Neuronal stem cell (in vitro differentiated cells): ENCODE data around the gene IGF1R.

ENCODE experiments used
- DNase-seq: peaks from one replicate; pipeline ENCODE4 v3.0.0-alpha.2; 2013; ENCODE audit warnings: low spot score
- H2AFZ ChIP-seq: one replicate; pipeline ENCODE4 v1.6.1; 2013; ENCODE audit warnings: mild to moderate bottlenecking, low read length, inconsistent platforms
- H2AK5ac ChIP-seq: 2 replicates; pipeline ENCODE4 v1.6.1; 2013; ENCODE audit warnings: low read depth, mild to moderate bottlenecking, inconsistent platforms, low read length, moderate library complexity, mixed read lengths
- H2BK120ac ChIP-seq: 2 replicates; pipeline ENCODE4 v1.6.1; 2013; ENCODE audit warnings: low read depth, mild to moderate bottlenecking, inconsistent platforms, low read length, moderate library complexity, mixed read lengths
- H2BK12ac ChIP-seq: one replicate; pipeline ENCODE4 v1.6.1; 2013; ENCODE audit warnings: low read length, inconsistent platforms
- H2BK15ac ChIP-seq: 2 replicates; pipeline ENCODE4 v1.6.1; 2013; ENCODE audit warnings: mild to moderate bottlenecking, low read length, inconsistent platforms, mixed read lengths
- H2BK5ac ChIP-seq: one replicate; pipeline ENCODE4 v1.6.1; 2013; ENCODE audit warnings: inconsistent platforms, mild to moderate bottlenecking, low read length, moderate library complexity
- H3K14ac ChIP-seq: one replicate; pipeline ENCODE4 v1.6.1; 2013; ENCODE audit warnings: low read length, inconsistent platforms
- H3K18ac ChIP-seq: 2 replicates; pipeline ENCODE4 v1.6.1; 2013; ENCODE audit warnings: low read length, inconsistent platforms
- H3K23ac ChIP-seq: 2 replicates; pipeline ENCODE4 v1.6.1; 2013; ENCODE audit warnings: low read depth, mild to moderate bottlenecking, mixed read lengths, low read length, inconsistent platforms; ENCODE audit not compliant: poor library complexity
- H3K27ac ChIP-seq: replicated peaks from 3 replicates; pipeline ENCODE4 v1.5.1; 2013; ENCODE audit warnings: low read length, inconsistent platforms
- H3K27me3 ChIP-seq, 3 experiments: 2 replicates each; pipeline ENCODE4 v1.6.1; 2013; ENCODE audit warnings: low read length in 3 of 3, mild to moderate bottlenecking in 2 of 3, inconsistent platforms in 1 of 3, low read depth in 1 of 3, mixed read lengths in 1 of 3, moderate library complexity in 1 of 3; ENCODE audit not compliant: control insufficient read depth in 3 of 3, insufficient read depth in 3 of 3
- H3K36me3 ChIP-seq, 2 donors: replicated peaks in 1 of 2; 2 replicates each; pipeline ENCODE4 v1.6.1; 2013; ENCODE audit warnings: low read length in 2 of 2; ENCODE audit not compliant: control insufficient read depth in 2 of 2, insufficient read depth in 2 of 2
- H3K4ac ChIP-seq: 2 replicates; pipeline ENCODE4 v1.6.1; 2013; ENCODE audit warnings: inconsistent platforms, mild to moderate bottlenecking, low read length, moderate library complexity
- H3K4me1 ChIP-seq, 2 donors: 1 replicate in 1 of 2; 2 replicates in 1 of 2; pipeline ENCODE4 v1.6.1; 2013; ENCODE audit warnings: low read length in 2 of 2, low read depth in 1 of 2; ENCODE audit not compliant: control insufficient read depth in 2 of 2, insufficient read depth in 1 of 2
- H3K4me2 ChIP-seq: one replicate; pipeline ENCODE4 v1.6.1; 2013; ENCODE audit warnings: mild to moderate bottlenecking, low read length, inconsistent platforms; ENCODE audit not compliant: insufficient read depth, poor library complexity, severe bottlenecking
- H3K4me3 ChIP-seq, 2 donors: 2 replicates each; pipeline ENCODE4 v1.5.1; 2013; ENCODE audit warnings: low read length in 2 of 2, mild to moderate bottlenecking in 2 of 2, inconsistent platforms in 1 of 2, moderate library complexity in 1 of 2
- H3K79me1 ChIP-seq: one replicate; pipeline ENCODE4 v1.6.1; 2013; ENCODE audit warnings: low read depth, mild to moderate bottlenecking, inconsistent platforms, low read length, moderate library complexity
- H3K9ac ChIP-seq: one replicate; pipeline ENCODE4 v1.6.1; 2013; ENCODE audit warnings: mild to moderate bottlenecking, low read depth, low read length, inconsistent platforms; ENCODE audit not compliant: poor library complexity
- H3K9me3 ChIP-seq, 2 donors: replicated peaks in 1 of 2; 2 replicates each; pipeline versions ENCODE3 to v1.6.1; 2013; ENCODE audit warnings: low read length in 2 of 2, mild to moderate bottlenecking in 2 of 2, inconsistent platforms in 1 of 2, low read depth in 1 of 2, mixed read lengths in 1 of 2, moderate library complexity in 1 of 2; ENCODE audit not compliant: control insufficient read depth in 2 of 2, insufficient read depth in 1 of 2
- H4K8ac ChIP-seq: one replicate; pipeline ENCODE4 v1.6.1; 2013; ENCODE audit warnings: low read depth, mild to moderate bottlenecking, inconsistent platforms, low read length, moderate library complexity
- H4K91ac ChIP-seq: one replicate; pipeline ENCODE4 v1.6.1; 2013; ENCODE audit warnings: low read length, low read depth, mild to moderate bottlenecking, inconsistent platforms; ENCODE audit not compliant: poor library complexity
- WGBS, 2 donors: extraction: QIAGEN DNeasy Blood & Tissue Kit; methylation state at CpG; one replicate each; pipeline ENCODE4 v1.1.7; 2013; ENCODE audit warnings: missing lambda C conversion rate in 2 of 2, mixed read lengths in 1 of 2; ENCODE audit not compliant: insufficient read length in 2 of 2, insufficient replicate concordance in 1 of 2; ENCODE audit errors: extremely low coverage in 2 of 2; 5-methylcytosine and 5-hydroxymethylcytosine counted together

Gene IGF1R

GRCh38 chr15:98941595-98942255, 293.4 kb downstream of the IGF1R start:
- Histone ChIP-seq H3K9me3 (no peaks in the 10 kb centered on the region), H3K18ac (no peak overlapping the region), H4K8ac (no peak overlapping the region), H3K36me3 (peaks cover 28 to 96% of the 10 kb centered on the region in 2 donors), H2AK5ac (no peak overlapping the region), H3K4me2 (no peak overlapping the region), H3K79me1 (no peaks in the 10 kb centered on the region), H2BK15ac (no peak overlapping the region), H4K91ac (no peak overlapping the region), H2BK12ac (no peak overlapping the region), H3K27me3 (no peaks in the 10 kb centered on the region), H3K9ac (no peak overlapping the region), H3K4ac (no peak overlapping the region), H2BK120ac (no peak overlapping the region), H2AFZ (no peak overlapping the region), H3K4me1 (no peaks in the 10 kb centered on the region), H2BK5ac (no peak overlapping the region), H3K23ac (no peak overlapping the region), H3K27ac (no peak overlapping the region), H3K14ac (no peak overlapping the region), H3K4me3 (no peak overlapping the region)
- WGBS, 2 donors: no CpG with 5 or more reads among the region's 5 CpGs
- DNase-seq: no peak

GRCh38 chr15:98942431-98942830, 294.1 kb downstream of the IGF1R start:
- Histone ChIP-seq H3K4me1 (no peaks in the 10 kb centered on the region), H3K79me1 (no peaks in the 10 kb centered on the region), H2BK12ac (no peak overlapping the region), H3K9ac (no peak overlapping the region), H3K27ac (no peak overlapping the region), H4K91ac (no peak overlapping the region), H3K27me3 (no peaks in the 10 kb centered on the region), H2BK120ac (no peak overlapping the region), H3K4me3 (no peak overlapping the region), H3K4ac (no peak overlapping the region), H3K14ac (no peak overlapping the region), H3K18ac (no peak overlapping the region), H2BK15ac (no peak overlapping the region), H3K9me3 (no peaks in the 10 kb centered on the region), H2AFZ (no peak overlapping the region), H2AK5ac (no peak overlapping the region), H2BK5ac (no peak overlapping the region), H3K36me3 (peaks cover 28 to 98% of the 10 kb centered on the region in 2 donors), H3K4me2 (no peak overlapping the region), H4K8ac (no peak overlapping the region), H3K23ac (no peak overlapping the region)
- DNase-seq: no peak
- WGBS, 2 donors: no CpG with 5 or more reads among the region's 7 CpGs

GRCh38 chr15:98943051-98943508, 294.7 kb downstream of the IGF1R start:
- H3K27ac ChIP-seq: no peak overlapping the region
- H3K79me1 ChIP-seq: no peaks in the 10 kb centered on the region
- no peaks in the 10 kb centered on the region for H3K9me3 ChIP-seq
- H2BK15ac ChIP-seq: no peak overlapping the region
- DNase-seq: no peak
- H3K18ac ChIP-seq: no peak overlapping the region
- no peak overlapping the region for H4K91ac ChIP-seq
- no peak overlapping the region for H3K4ac ChIP-seq
- H4K8ac ChIP-seq: no peak overlapping the region
- H3K23ac ChIP-seq: no peak overlapping the region
- H2BK120ac ChIP-seq: no peak overlapping the region
- no CpG with 5 or more reads among the region's 5 CpGs for WGBS, 2 donors
- no peak overlapping the region for H3K9ac ChIP-seq
- no peak overlapping the region for H2AFZ ChIP-seq
- H2BK5ac ChIP-seq: no peak overlapping the region
- no peak overlapping the region for H3K4me2 ChIP-seq
- no peak overlapping the region for H3K4me3 ChIP-seq
- H3K14ac ChIP-seq: no peak overlapping the region
- peaks cover 27 to 98% of the 10 kb centered on the region in 2 donors for H3K36me3 ChIP-seq
- H2AK5ac ChIP-seq: no peak overlapping the region
- H3K4me1 ChIP-seq: no peaks in the 10 kb centered on the region
- H3K27me3 ChIP-seq: no peaks in the 10 kb centered on the region
- no peak overlapping the region for H2BK12ac ChIP-seq

- peaks cover 30 to 98% of the 10 kb centered on the region in 2 donors for H3K36me3 ChIP-seq
- WGBS, 2 donors: no CpG with 5 or more reads among the region's 6 CpGs
Observed at GRCh38 chr15:98943601-98944151, 295.3 kb downstream of the IGF1R start.

More at GRCh38 chr15:98943601-98944151, 295.3 kb downstream of the IGF1R start:
- no peak overlapping the region for H4K8ac ChIP-seq
- H4K91ac ChIP-seq: no peak overlapping the region
- no peak overlapping the region for H3K14ac ChIP-seq
- no peak overlapping the region for H2BK15ac ChIP-seq
- no peak for DNase-seq
- no peak overlapping the region for H2AFZ ChIP-seq
- H3K9ac ChIP-seq: no peak overlapping the region
- H3K9me3 ChIP-seq: no peaks in the 10 kb centered on the region
- no peaks in the 10 kb centered on the region for H3K27me3 ChIP-seq
- no peak overlapping the region for H2BK120ac ChIP-seq
- no peak overlapping the region for H2AK5ac ChIP-seq
- no peak overlapping the region for H3K27ac ChIP-seq
- no peak overlapping the region for H2BK12ac ChIP-seq
- H3K79me1 ChIP-seq: no peaks in the 10 kb centered on the region
- H3K18ac ChIP-seq: no peak overlapping the region
- no peak overlapping the region for H3K23ac ChIP-seq
- no peaks in the 10 kb centered on the region for H3K4me1 ChIP-seq
- H3K4me3 ChIP-seq: no peak overlapping the region
- no peak overlapping the region for H2BK5ac ChIP-seq
- no peak overlapping the region for H3K4ac ChIP-seq
- H3K4me2 ChIP-seq: no peak overlapping the region
